HG03354 (cell line): Measurements from ENCODE around the gene C4BPA.

Experiments
- ATAC-seq: cut with Tn5 transposase; IDR thresholded peaks from one replicate; pipeline ENCODE4 v1.9.1; 2021; ENCODE audit warnings: mild to moderate bottlenecking; ENCODE audit not compliant: unreplicated experiment, poor library complexity, severe bottlenecking

Gene C4BPA

DNA sequence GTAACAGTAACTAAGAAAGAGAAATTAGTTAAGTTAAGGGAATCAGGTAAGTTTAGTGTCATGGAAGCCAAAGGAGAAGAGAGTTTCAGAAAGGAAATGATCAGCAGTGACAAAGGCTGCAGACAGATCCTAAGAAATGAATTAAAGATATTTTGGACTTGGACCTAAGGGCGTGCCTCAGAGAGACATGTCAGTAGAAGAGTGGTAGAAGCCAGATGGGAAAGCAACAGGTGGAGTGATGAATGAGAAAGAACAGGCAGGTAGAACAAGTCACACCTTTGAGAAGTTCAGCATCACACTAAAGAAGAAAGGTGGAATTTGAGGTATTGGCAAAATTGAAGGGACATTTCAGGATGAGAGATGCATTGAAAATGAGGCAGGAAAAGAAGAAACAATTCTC lies 1.4 kb upstream of the C4BPA start:
- ATAC-seq, result no peak

DNA sequence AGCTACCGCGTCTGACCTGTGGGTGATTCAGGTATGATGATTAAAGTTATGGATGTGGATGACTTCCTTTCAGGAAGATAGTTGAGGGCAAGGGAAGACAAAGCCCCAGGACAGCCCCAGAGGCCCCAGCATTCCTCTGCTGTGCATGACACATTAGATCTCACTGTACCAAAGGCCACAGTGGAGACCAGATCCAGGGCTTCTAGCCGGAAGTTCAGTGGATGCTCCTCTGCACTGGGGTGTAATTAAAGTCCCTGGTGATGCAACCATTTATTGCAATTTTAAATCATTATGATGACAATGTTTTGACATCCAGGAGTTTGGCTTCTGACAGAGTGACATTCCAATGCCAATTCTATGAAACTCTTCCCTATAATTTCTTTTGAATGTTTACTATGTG lies 5.0 kb downstream of the C4BPA start:
- no peak for ATAC-seq

DNA sequence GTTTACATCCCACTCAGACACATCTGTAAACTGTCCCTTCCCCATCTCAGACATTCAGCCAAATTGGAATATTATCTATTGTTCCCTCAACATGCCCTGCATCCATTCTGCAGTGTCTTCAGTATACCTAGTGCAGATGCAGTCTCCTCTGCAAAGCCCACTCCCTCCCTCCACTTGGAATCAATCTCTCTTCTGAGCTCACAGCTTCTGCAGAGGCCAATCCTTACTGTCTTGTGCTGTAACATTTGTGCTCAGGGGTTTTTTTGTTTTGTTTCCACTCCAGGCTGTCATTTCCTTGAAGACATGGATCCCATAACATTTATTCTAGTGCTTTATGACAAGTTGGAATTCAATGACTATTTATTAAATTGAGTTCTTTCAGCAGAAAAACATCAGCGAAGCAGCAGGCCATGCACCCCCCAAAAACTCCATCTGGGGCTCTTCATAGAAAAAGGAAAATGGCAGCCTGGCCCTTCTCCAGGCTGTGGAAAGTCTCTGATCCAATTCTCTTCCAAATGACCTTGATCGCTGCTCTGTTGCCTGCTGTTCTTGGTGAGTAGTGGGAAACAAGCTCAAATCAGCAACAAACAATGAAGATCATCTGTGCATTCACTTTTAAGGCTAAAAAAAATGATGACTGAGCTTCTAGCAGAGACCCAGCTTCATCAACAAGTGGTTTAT lies 8.7 kb downstream of the C4BPA start:
- no peak for ATAC-seq

DNA sequence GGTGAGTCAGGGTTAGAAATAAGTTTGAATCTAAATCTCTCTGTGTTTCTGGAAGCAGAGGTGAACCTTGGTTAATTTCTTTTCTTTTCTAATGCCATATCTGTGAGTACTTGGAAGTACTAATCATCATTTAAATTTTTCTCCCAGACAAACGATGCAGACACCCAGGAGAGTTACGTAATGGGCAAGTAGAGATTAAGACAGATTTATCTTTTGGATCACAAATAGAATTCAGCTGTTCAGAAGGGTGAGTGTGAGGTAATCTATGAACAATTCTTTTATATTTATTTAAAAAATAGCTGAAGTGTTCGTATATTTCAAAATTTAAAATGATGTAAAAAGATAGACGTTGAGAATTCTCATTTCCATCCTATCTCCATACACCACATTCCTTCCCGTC lies 11.2 kb downstream of the C4BPA start:
- ATAC-seq, result no peak

DNA sequence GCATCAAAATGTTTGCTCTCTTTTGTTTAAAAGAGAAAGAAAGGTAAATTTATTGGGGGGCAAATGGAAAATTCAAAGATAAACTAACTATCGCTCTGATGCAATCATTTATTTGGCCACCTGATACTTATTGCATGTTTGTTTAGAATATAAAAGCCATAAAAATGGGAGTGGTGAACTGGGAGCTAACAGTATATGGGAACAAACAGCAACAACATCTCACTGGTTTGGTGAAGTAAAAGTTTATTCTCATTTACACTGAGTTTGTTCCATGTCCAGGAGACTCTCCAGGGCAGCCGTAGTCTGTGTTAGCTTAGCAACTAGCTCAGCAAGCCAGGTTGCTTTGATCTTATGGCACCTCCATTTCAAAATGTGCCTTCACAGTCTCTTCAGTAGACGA lies 20.4 kb downstream of the C4BPA start:
- no peak for ATAC-seq

DNA sequence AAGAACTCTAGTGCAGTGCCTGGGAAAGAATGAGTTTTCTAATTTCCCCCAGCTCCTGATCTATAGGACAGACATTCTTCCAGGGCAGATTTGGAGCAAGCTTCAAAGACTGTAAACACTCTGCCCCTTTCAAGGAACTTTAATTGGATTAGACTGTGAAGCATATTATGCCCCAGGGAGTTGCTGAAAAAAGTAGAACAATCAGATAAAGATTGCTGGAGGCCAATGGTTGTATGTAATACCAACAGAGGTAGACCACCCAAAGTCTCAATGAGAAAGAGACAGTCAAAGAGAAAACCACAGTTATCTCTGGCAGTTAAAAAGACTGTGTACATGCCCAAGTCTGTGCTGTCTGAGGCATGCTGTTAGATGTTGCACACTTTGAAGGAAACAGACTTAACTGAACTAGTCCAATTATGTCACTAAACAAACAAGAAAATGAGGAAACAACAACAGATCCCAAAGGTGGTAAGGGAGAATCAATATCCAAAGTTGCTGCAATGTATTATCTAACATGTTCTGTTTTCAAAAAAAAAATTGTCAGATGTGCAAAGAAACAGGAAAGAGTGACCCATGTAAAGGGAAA lies 24.4 kb downstream of the C4BPA start:
- ATAC-seq, result no peak

DNA sequence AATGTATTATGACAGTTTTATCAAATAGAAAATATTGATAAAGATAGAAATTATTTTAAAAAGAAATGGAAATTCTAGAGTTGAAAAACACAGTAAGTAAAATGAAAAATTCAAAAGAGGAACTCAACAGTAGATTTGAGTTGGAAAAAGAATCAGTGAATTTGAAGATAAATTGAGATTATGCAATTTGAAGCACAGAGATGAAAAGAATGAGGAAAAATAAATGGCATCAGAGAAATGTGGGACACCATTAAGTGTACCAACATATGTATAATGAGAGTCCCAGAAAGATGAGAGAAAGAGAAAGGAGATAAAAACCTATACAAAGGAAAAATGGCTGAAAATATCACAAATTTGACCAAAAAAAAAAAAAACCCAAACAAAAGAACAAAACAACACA lies 25.0 kb downstream of the C4BPA start:
- ATAC-seq, result no peak

DNA sequence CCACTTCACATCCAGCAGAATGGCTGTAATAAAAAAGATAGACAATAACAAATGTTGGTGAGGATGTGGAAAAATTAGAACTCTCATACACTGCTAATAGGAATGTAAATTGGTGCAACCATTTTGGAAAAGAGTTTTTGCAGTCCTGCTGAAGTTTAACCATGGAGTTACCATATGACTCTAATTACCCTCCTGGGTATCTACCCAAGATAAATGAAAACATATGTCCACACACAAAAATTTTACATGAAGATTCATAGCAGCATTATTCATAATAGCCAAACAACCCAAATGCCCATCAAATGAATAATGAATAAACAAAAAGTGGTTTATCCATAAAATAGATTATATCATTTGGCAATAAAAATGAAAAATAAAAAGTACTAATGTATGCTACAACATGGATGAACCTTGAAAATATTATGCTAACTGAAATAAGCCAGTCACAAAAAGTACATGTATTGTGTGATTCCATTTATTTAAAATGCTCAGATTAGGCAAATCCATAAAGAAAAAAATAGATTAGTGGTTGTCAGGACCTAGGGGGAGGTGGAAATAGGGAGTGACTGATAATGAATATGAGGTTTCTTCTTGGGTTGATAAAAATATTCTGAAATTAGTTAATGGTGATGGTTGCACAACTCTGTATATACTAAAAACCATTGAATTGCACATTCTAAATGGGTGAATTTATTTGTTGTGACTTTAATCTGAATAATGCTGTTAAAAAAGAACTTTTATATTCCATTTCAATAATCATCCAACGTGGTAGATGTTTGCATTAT lies 26.4 kb downstream of the C4BPA start:
- no peak for ATAC-seq

DNA sequence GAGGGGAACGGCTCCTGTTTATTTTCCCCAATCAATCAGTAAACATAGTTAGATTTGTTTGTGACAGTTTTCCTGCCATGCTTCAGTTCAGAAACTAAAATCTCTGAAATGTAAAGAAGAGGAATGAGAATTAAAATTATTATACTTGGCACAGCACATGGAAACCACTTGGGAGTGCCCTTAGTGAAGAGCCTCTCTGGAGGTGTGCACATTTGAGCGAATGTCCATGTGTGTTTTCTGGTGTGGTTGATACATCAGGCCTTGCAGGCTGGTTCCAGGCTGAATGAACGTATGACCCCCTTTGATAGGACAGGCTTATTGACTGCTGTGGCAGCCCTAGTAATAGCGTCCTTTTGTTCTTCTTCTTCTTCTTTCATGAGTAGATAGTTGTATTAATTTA lies 27.1 kb downstream of the C4BPA start:
- no peak for ATAC-seq

DNA sequence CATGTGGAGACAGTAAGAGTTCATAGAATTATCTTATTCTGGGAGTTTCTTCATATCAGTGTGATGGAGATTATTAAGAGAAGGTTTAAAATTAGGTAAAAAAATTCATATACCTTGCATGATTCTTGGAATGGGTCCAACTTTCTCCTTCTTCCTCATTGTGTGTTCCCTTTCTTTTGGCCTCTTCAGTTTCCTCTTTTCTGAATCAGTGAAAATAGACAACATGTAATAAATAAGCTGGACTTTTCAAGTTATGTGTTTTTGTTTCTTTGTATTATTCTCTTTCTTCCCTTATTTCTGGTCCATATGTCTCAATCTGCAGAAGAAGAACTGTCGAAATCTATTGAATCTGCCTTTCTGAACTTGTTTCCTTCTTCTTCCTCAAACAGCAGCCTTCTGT lies 30.5 kb downstream of the C4BPA start:
- no peak for ATAC-seq

DNA sequence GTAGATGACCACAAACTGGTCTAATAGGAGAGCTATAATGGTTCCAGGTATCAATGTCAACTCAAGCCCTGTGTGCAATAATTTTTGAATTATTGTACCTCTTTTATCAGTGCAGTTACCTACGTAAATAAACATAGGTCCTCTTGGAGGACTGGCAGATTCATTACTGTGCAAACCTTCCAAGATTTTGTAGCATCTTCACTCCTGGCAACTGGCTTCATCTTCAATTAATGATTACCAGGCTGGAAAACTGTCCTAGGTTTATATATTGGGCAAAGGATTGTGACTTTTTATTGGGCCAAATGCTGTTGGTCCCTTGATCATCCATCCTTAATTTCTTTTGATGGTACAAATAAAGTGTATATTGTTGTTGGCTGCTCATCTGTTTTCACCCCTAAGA lies 35.6 kb downstream of the C4BPA start:
- ATAC-seq, result no peak

DNA sequence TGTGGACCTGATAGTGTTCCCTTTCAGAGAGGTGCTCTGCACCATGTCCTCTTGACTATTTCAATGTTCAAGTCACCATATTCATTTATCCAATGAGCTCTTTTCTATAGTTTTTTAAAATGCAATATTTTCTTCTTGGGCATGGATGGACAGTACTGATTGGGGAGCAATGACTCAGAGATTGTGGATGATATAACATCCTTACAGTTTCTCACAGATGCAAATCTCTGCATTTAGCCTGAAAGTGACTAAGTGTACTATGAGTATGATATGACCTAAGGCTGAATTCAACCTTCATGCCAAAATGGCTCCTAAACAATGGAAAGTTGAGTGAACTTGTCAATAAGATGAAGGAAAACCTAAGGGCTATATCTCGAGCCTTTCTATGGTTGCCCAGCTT lies 36.5 kb downstream of the C4BPA start:
- no peak for ATAC-seq

DNA sequence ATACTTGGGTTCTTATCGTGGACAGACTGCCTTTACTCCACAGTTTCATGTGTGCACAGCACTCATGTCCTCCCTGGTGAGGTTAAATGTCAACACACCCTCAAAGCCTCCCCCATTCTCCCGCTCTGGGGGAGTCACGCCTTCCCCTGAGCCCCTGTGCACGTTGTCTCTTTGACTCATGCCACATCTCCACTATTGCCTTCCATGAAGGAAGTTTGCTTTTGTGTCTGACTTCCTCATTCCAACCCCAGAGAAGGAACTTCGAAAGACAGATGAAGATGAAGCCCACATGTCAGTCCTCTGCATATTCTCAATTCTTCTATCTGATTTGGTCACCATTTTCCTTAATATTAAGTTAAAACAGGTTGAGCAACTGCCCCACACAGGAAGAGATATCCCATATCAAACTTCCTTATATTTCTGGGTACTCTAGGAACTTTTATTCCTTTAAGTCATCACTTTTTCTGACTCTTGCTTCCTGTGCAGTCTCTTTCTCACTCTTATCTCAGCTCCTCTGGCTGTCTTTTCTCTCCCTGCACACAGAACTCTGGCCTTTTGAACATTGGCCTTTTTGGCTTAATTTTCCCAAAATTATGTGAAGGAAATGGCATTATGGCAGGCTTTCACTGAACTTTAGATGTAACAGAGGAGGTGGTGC lies 41.5 kb downstream of the C4BPA start:
- no peak for ATAC-seq

DNA sequence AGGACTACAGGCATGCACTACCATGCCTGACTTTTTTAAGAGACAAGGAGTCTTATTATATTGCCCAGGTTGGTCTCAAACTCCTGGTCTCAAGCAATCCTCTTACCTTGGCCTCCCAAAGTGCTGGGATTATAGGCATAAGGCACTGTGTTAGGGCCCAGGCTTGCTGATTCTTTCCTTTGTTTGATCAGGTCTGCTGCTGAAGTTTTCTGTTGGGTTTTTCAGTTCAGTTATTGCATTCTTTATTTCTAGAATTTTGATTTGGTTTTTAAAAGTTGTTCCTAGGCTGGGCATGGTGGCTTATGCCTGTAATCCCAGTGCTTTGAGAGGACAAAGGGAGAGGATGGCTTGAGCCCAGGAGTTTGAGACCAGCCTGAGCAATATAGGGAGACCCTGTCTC lies 47.9 kb downstream of the C4BPA start:
- ATAC-seq, result no peak

DNA sequence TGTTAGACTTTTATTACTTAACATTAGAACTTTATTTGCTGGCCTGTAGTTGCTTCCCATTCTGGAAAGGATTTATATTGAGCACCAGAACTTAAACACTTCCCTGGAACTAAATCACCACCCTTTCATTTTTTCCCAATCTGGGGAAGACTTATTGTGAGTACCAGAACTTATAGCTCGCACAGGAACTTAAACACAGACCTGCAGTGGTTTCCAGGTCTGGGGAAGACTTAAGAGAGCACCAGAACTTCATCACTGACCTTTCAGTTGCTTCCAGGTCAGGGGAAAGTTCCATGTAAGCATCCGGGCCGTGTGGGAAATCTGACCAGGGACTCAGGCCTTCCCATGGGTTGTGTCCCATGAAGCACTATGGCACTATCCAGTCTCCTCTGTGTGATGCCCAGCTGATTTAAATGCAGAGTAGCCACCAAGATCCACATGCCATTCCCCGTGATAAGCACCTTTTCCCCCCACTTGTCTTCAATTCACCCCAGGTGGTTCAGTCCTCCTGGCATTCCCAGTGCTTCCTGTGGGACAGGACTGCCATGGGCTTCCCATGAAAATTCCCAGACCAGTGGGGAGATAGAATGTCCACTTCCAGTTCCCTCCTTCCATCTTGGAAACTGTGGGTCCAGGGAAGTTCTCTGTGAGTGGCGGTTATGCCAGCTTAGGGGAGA lies 48.9 kb downstream of the C4BPA start:
- no peak for ATAC-seq

DNA sequence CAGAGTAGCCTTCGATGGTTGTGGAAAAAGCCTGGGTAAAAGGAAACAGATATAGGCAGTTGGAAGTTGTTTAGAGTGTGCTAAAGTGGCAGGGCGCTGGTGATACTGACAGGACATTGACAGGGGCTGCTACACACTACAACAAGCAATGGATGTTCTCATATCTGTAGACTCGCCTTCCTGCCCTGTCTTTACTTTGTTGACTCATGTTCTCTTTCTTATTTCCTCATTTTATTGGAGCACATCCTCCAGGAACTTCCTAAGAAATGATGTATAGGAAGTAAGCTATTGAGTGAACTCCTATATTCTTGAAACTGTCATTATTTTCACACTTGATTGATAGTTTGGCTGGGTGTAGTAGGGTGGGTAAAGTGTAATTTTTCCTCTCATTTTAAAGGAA lies 51.0 kb downstream of the C4BPA start:
- no peak for ATAC-seq

DNA sequence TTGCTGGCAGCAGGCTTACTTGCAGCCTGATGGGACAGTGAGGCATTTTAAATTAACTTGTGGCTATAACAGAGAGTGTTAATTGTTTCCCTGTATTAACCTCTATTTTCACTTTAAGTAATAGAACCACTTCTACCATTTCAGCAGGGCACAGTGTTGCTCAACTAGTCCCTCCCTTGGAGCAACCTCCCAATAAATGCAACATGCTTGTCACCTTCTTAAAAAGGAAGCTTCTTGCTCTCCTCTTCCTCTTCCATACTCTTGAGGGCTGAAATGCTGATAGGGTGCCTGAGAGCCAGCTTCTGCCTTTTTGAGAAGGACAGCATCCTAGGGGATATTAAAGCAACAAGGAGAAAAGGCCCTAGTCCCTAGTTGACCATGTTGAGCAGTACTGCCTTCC lies 52.1 kb downstream of the C4BPA start:
- no peak for ATAC-seq

DNA sequence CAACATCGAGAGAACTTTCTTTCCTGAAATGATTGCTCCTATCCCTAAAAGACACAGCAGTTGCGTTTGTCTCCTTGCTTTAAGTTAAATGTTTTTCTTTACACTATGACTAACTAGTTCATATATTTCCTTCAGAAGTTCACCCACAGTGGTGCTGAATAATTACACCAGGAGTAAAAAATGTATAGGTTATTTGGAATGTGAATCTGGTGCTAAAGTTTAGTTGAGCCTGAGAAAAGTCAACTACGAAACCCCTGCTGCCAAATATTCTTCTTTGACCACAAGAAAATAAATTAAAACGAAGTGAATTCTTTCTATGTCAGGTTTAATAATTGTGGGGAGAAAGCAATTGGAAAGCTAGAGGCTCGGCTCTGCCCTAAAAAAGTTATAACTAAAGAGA lies 52.8 kb downstream of the C4BPA start:
- ATAC-seq, result no peak

DNA sequence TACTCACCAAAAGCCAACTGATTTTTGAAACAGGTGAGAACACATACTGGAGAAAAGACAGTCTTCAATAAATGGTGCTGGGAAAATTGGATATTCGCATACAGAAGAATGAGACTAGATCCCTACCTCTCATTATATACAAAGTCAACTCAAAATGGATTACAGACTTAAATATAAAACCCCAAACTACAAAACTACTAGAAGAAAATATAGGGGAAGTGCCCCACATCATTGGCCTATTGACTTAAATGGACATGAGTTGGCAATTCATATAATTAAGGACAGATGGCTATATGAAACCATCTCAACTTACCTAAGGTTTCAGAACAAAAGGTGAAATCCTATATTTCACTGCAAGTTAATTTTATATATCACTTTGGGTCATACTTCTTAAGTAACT lies 60.1 kb downstream of the C4BPA start:
- no peak for ATAC-seq

DNA sequence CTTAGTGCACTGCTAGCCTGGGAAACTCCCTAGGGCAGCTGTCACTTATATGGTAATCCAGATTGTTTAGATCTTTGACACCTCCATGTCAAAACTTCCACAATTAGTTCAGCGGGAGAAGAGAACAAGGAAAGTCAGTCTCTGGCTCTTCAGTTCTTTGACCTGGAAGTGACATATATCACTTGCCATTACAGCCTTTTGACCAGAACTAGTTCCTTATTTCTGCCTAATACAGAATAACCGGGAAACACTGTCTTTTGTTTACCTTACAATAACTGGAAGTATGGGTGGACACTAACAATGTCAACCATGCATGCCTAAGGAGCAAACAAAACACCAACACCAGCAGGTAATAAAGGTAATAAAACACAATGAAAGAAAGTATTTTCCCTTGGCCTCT lies 68.3 kb downstream of the C4BPA start:
- ATAC-seq, result no peak
